ENCODE measurements around the gene TIAM1. TPM values are rescaled to one million over a fixed set of nuclear protein-coding genes. Genes with fewer than 3 reads are reported as not detected.

The TIAM1 gene
- total RNA-seq, 2 experiments from 2014 or later: 41.5 to 46.9 TPM

- peaks cover 10% of the 10 kb centered on the region for H3K9me3 Mint-ChIP-seq (ENCODE audit: insufficient read depth)
- no peaks in the 10 kb centered on the region for H3K27me3 Mint-ChIP-seq (ENCODE audit: low read depth)
- DNase-seq (no peak), ATAC-seq (no peak)
- peak overlapping the region; percentile 48 for H3K4me3 Mint-ChIP-seq
- POLR2A ChIA-PET: interaction anchor here (0.9 to 2.5 kb wide), 3 partner anchors 10 to 45 kb away, joined by 3 to 13 read pairs (median 4); no protein-coding TSS in a partner anchor
- CTCF ChIA-PET: interaction anchor here (2.3 kb wide), 1 partner anchor 26 kb away, joined by 6 read pairs; no protein-coding TSS in a partner anchor
- H3K27ac Mint-ChIP-seq: peak overlapping the region; percentile 56
- peaks cover 31% of the 10 kb centered on the region for H3K36me3 Mint-ChIP-seq (ENCODE audit: low read depth)
- peaks cover 50% of the 10 kb centered on the region for H3K4me1 Mint-ChIP-seq (ENCODE audit: low read depth)
Measured at GRCh38 chr21:31352836-31353235, 8.8 kb upstream of the TIAM1 start.

- Mint-ChIP-seq H3K4me3 (no peak overlapping the region), H3K36me3 (ENCODE audit: low read depth) (peaks cover 31% of the 10 kb centered on the region), H3K27me3 (ENCODE audit: low read depth) (no peaks in the 10 kb centered on the region), H3K27ac (no peak overlapping the region), H3K9me3 (ENCODE audit: insufficient read depth) (peaks cover 10% of the 10 kb centered on the region), H3K4me1 (ENCODE audit: low read depth) (peaks cover 58% of the 10 kb centered on the region)
- POLR2A ChIA-PET: no interaction called here
- DNase-seq (no peak), ATAC-seq (no peak)
- CTCF ChIA-PET: interaction anchor here (0.9 to 1.2 kb wide), 2 partner anchors 9 to 12 kb away, joined by 3 read pairs; no protein-coding TSS in a partner anchor
Measured at GRCh38 chr21:31351960-31352359, 7.9 kb upstream of the TIAM1 start.

- ATAC-seq (no peak), DNase-seq (no peak)
- H3K27ac Mint-ChIP-seq: no peak overlapping the region
- POLR2A ChIA-PET: no interaction called here
- no peak overlapping the region for H3K4me3 Mint-ChIP-seq
- CTCF ChIA-PET: interaction anchor here (0.9 to 1.2 kb wide), 2 partner anchors 8 to 12 kb away, joined by 3 read pairs; no protein-coding TSS in a partner anchor
- peaks cover 31% of the 10 kb centered on the region for H3K36me3 Mint-ChIP-seq (ENCODE audit: low read depth)
- H3K27me3 Mint-ChIP-seq (ENCODE audit: low read depth): peaks cover 2% of the 10 kb centered on the region
- peaks cover 60% of the 10 kb centered on the region for H3K4me1 Mint-ChIP-seq (ENCODE audit: low read depth)
- peaks cover 10% of the 10 kb centered on the region for H3K9me3 Mint-ChIP-seq (ENCODE audit: insufficient read depth)
Measured at GRCh38 chr21:31351438-31351837, 7.4 kb upstream of the TIAM1 start.

GRCh38 chr21:31349208-31349607 is 5.1 kb upstream of the TIAM1 start:
- peaks cover 26% of the 10 kb centered on the region for H3K36me3 Mint-ChIP-seq (ENCODE audit: low read depth)
- no peak overlapping the region for H3K4me3 Mint-ChIP-seq
- no peak overlapping the region for H3K27ac Mint-ChIP-seq
- DNase-seq: no peak
- POLR2A ChIA-PET: no interaction called here
- CTCF ChIA-PET: interaction anchor here (0.6 to 2.3 kb wide), 3 partner anchors 10 to 101 kb away, joined by 3 to 7 read pairs (median 4); no protein-coding TSS in a partner anchor
- ATAC-seq: no peak
- peaks cover 10% of the 10 kb centered on the region for H3K9me3 Mint-ChIP-seq (ENCODE audit: insufficient read depth)
- H3K27me3 Mint-ChIP-seq (ENCODE audit: low read depth): peaks cover 10% of the 10 kb centered on the region
- H3K4me1 Mint-ChIP-seq (ENCODE audit: low read depth): peaks cover 49% of the 10 kb centered on the region

- H3K36me3 Mint-ChIP-seq (ENCODE audit: low read depth): peaks cover 26% of the 10 kb centered on the region
- H3K27ac Mint-ChIP-seq: no peak overlapping the region
- ChIA-PET POLR2A (no interaction called here), CTCF (interaction anchor here (0.7 to 2.3 kb wide), 9 partner anchors 9 to 233 kb away, joined by 3 to 7 read pairs (median 4); no protein-coding TSS in a partner anchor)
- H3K27me3 Mint-ChIP-seq (ENCODE audit: low read depth): peaks cover 18% of the 10 kb centered on the region
- H3K4me1 Mint-ChIP-seq (ENCODE audit: low read depth): peaks cover 52% of the 10 kb centered on the region
- peaks cover 10% of the 10 kb centered on the region for H3K9me3 Mint-ChIP-seq (ENCODE audit: insufficient read depth)
- no peak overlapping the region for H3K4me3 Mint-ChIP-seq
- DNase-seq (no peak), ATAC-seq (no peak)
Measured at GRCh38 chr21:31348188-31348587, 4.1 kb upstream of the TIAM1 start.

- H3K9me3 Mint-ChIP-seq (ENCODE audit: insufficient read depth): peaks cover 10% of the 10 kb centered on the region
- ChIA-PET POLR2A (no interaction called here), CTCF (interaction anchor here (0.7 to 2.3 kb wide), 9 partner anchors 8 to 234 kb away, joined by 3 to 7 read pairs (median 4); no protein-coding TSS in a partner anchor)
- peaks cover 52% of the 10 kb centered on the region for H3K4me1 Mint-ChIP-seq (ENCODE audit: low read depth)
- DNase-seq (no peak), ATAC-seq (no peak)
- H3K4me3 Mint-ChIP-seq: no peak overlapping the region
- H3K27ac Mint-ChIP-seq: no peak overlapping the region
- peaks cover 22% of the 10 kb centered on the region for H3K36me3 Mint-ChIP-seq (ENCODE audit: low read depth)
- H3K27me3 Mint-ChIP-seq (ENCODE audit: low read depth): peaks cover 21% of the 10 kb centered on the region
Measured at GRCh38 chr21:31347435-31348032, 3.5 kb upstream of the TIAM1 start.

- H3K27ac Mint-ChIP-seq: no peak overlapping the region
- ATAC-seq (no peak), DNase-seq (no peak)
- H3K4me3 Mint-ChIP-seq: no peak overlapping the region
- peaks cover 10% of the 10 kb centered on the region for H3K9me3 Mint-ChIP-seq (ENCODE audit: insufficient read depth)
- H3K27me3 Mint-ChIP-seq (ENCODE audit: low read depth): peaks cover 24% of the 10 kb centered on the region
- POLR2A ChIA-PET: no interaction called here
- CTCF ChIA-PET: interaction anchor here (1.9 to 2.2 kb wide), 2 partner anchors 17 to 235 kb away, joined by 5 to 6 read pairs; no protein-coding TSS in a partner anchor
- H3K4me1 Mint-ChIP-seq (ENCODE audit: low read depth): peaks cover 55% of the 10 kb centered on the region
- H3K36me3 Mint-ChIP-seq (ENCODE audit: low read depth): peaks cover 19% of the 10 kb centered on the region
Measured at GRCh38 chr21:31346256-31346821, 2.3 kb upstream of the TIAM1 start.

- peaks cover 24% of the 10 kb centered on the region for H3K27me3 Mint-ChIP-seq (ENCODE audit: low read depth)
- no peak for DNase-seq
- ChIA-PET CTCF (no interaction called here), POLR2A (no interaction called here)
- no peak overlapping the region for H3K4me3 Mint-ChIP-seq
- peaks cover 67% of the 10 kb centered on the region for H3K4me1 Mint-ChIP-seq (ENCODE audit: low read depth)
- ATAC-seq: no peak
- H3K27ac Mint-ChIP-seq: no peak overlapping the region
- H3K36me3 Mint-ChIP-seq (ENCODE audit: low read depth): peaks cover 16% of the 10 kb centered on the region
- peaks cover under 1% of the 10 kb centered on the region for H3K9me3 Mint-ChIP-seq (ENCODE audit: insufficient read depth)
Measured at GRCh38 chr21:31345136-31345535, 1.1 kb upstream of the TIAM1 start.

- peaks cover 21% of the 10 kb centered on the region for H3K36me3 Mint-ChIP-seq (ENCODE audit: low read depth)
Measured at GRCh38 chr21:31343030-31343510, 991 bp downstream of the TIAM1 start.

GRCh38 chr21:31342348-31342747 is 1.7 kb downstream of the TIAM1 start:
- DNase-seq: no peak
- H3K4me3 Mint-ChIP-seq: peak overlapping the region; percentile 92
- peaks cover 24% of the 10 kb centered on the region for H3K36me3 Mint-ChIP-seq (ENCODE audit: low read depth)
- no peaks in the 10 kb centered on the region for H3K9me3 Mint-ChIP-seq (ENCODE audit: insufficient read depth)
- no peak for ATAC-seq
- ChIA-PET POLR2A (interaction anchor here (0.5 to 1.5 kb wide), 4 partner anchors 11 to 217 kb away, joined by 3 to 5 read pairs (median 4); no protein-coding TSS in a partner anchor), CTCF (interaction anchor here (1.0 to 2.0 kb wide), 9 partner anchors 10 to 262 kb away, joined by 3 to 10 read pairs (median 4); no protein-coding TSS in a partner anchor)
- peaks cover 24% of the 10 kb centered on the region for H3K27me3 Mint-ChIP-seq (ENCODE audit: low read depth)
- no peak overlapping the region for H3K27ac Mint-ChIP-seq
- H3K4me1 Mint-ChIP-seq (ENCODE audit: low read depth): peaks cover 60% of the 10 kb centered on the region

More at GRCh38 chr21:31343030-31343510, 991 bp downstream of the TIAM1 start:
- no peak for ATAC-seq
- Mint-ChIP-seq H3K9me3 (ENCODE audit: insufficient read depth) (no peaks in the 10 kb centered on the region), H3K27ac (peak overlapping the region; percentile 71), H3K4me1 (ENCODE audit: low read depth) (peaks cover 64% of the 10 kb centered on the region), H3K4me3 (peak overlapping the region; percentile 92), H3K27me3 (ENCODE audit: low read depth) (peaks cover 24% of the 10 kb centered on the region)
- ChIA-PET CTCF (interaction anchor here (0.8 to 2.0 kb wide), 14 partner anchors 8 to 261 kb away, joined by 3 to 10 read pairs (median 4); no protein-coding TSS in a partner anchor), POLR2A (interaction anchor here (0.5 to 1.5 kb wide), 5 partner anchors 10 to 216 kb away, joined by 3 to 5 read pairs (median 3); no protein-coding TSS in a partner anchor)
- no peak for DNase-seq

GRCh38 chr21:31340942-31341487 is 3.0 kb downstream of the TIAM1 start:
- Mint-ChIP-seq H3K4me1 (ENCODE audit: low read depth) (peaks cover 57% of the 10 kb centered on the region), H3K36me3 (ENCODE audit: low read depth) (peaks cover 34% of the 10 kb centered on the region), H3K4me3 (peak overlapping the region; percentile 9), H3K27ac (no peak overlapping the region), H3K9me3 (ENCODE audit: insufficient read depth) (no peaks in the 10 kb centered on the region), H3K27me3 (ENCODE audit: low read depth) (peaks cover 19% of the 10 kb centered on the region)
- ATAC-seq: no peak
- CTCF ChIA-PET: interaction anchor here (1.0 kb wide), 1 partner anchor 182 kb away, joined by 3 read pairs; no protein-coding TSS in a partner anchor
- POLR2A ChIA-PET: no interaction called here
- no peak for DNase-seq

Data from activated CD8-positive, alpha-beta T cell treated with anti-CD3 and anti-CD28 coated beads, Interleukin-2, amount 10 ng/mL, durations not matched to agents 7 days and 5 days (primary cell).